ENCODE results near the gene TSPAN18. TPM values are rescaled to one million over a fixed set of nuclear protein-coding genes. Genes with fewer than 3 reads are reported as not detected.
A peak's percentile ranks its signal among the peaks of the same experiment; 100 is the strongest.

The TSPAN18 gene
- polyA plus RNA-seq, 1 experiment, result 0.98 TPM

GRCh38 chr11:44858796-44859527, 132.2 kb downstream of the TSPAN18 start:
- CTCF ChIA-PET, result interaction anchor here (0.6 kb wide), 1 partner anchor 302 kb away, joined by 8 read pairs; no protein-coding TSS in a partner anchor
- no peak overlapping the region for H3K4me3 ChIP-seq (ENCODE audit: low read depth, low read length)
- peaks cover 6% of the 10 kb centered on the region for H3K27me3 ChIP-seq (ENCODE audit: control insufficient read depth, insufficient read depth, low read length)
- TF ChIP-seq CTCF (IDR thresholded peaks at IDR 0.05; ENCODE audit: low read depth, low read length), result no peak
- no peak for DNase-seq (ENCODE audit: low read depth, low spot score)
- POLR2A ChIA-PET, result no interaction called here
- H3K9me3 ChIP-seq (ENCODE audit: control insufficient read depth, insufficient read depth, low read length), result peaks cover 2% of the 10 kb centered on the region; the same call in 1 of the 2 replicates
- H3K27ac ChIP-seq (ENCODE audit: low read depth, low read length), result no peak overlapping the region

DNA sequence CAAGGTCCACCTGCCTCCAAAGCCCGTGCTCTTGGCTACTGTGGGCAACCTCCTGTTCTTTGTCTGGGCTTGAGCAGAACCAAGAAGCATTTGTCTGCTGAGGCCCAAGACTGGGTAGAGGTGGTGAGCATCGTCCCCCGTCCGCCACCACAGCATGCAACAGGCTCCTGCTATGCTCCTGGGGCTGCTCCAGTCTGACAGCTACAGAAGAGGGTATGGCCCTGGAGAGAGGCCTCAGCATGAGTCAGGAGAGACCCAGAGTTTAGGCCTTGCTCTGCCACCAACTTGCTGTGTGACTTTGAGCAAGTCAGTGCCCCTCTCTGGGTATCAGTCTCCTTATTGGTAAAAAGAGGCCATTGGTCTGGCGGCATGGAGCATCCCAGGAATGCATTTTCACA, 132.8 kb downstream of the TSPAN18 start:
- H3K27me3 ChIP-seq (ENCODE audit: control insufficient read depth, insufficient read depth, low read length), result peaks cover 6% of the 10 kb centered on the region
- DNase-seq (ENCODE audit: low read depth, low spot score), result no peak
- POLR2A ChIA-PET, result no interaction called here
- peaks cover 2% of the 10 kb centered on the region; the same call in 1 of the 2 replicates for H3K9me3 ChIP-seq (ENCODE audit: control insufficient read depth, insufficient read depth, low read length)
- H3K27ac ChIP-seq (ENCODE audit: low read depth, low read length), result no peak overlapping the region
- TF ChIP-seq CTCF (IDR thresholded peaks at IDR 0.05; ENCODE audit: low read depth, low read length), result no peak
- CTCF ChIA-PET, result no interaction called here
- H3K4me3 ChIP-seq (ENCODE audit: low read depth, low read length), result no peak overlapping the region

GRCh38 chr11:44860346-44860745, 133.6 kb downstream of the TSPAN18 start:
- peaks cover 6% of the 10 kb centered on the region for H3K27me3 ChIP-seq (ENCODE audit: control insufficient read depth, insufficient read depth, low read length)
- no peak for DNase-seq (ENCODE audit: low read depth, low spot score)
- H3K27ac ChIP-seq (ENCODE audit: low read depth, low read length), result no peak overlapping the region
- ChIA-PET POLR2A (no interaction called here), CTCF (no interaction called here)
- H3K4me3 ChIP-seq (ENCODE audit: low read depth, low read length), result no peak overlapping the region
- no peak for TF ChIP-seq CTCF (IDR thresholded peaks at IDR 0.05; ENCODE audit: low read depth, low read length)
- H3K9me3 ChIP-seq (ENCODE audit: control insufficient read depth, insufficient read depth, low read length), result peaks cover 2% of the 10 kb centered on the region; the same call in 1 of the 2 replicates

DNA sequence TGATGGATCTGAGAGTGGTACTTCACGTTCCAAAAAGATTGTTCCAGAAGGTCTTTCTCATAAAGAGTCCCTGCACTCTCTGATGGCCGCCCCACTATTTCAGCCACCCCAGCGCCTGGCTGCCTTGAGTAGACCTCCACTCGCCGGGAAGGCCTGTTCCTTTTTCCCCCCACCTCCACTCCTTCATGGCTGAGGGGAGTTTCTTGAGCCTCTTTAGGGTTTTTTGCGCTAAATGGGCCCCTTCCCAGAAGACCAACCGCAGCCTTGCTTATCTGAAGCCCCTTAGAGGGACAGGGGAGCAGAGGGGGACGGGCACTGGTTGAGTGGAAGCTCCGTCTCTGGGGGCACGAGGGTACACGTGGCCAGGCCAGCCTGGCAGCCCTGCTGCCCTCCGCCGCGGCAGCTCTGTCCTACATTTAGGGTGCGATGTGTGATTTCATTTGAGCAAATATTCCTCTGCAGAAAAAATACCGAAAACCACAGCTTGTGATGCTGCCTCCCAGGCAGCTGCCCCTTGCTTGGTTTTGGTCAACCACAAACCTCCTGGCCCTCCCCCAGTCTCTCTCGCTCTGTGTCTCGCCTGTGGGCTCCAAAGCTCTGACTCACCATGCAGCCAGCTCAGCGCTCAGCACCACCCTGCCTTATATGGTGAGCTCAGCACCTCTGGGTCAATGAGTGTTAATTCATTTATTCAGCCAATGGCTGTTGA, 135.2 kb downstream of the TSPAN18 start:
- Histone ChIP-seq H3K4me3 (ENCODE audit: low read depth, low read length) (peak overlapping the region; percentile 29; the same call in 1 of the 2 replicates), H3K27ac (ENCODE audit: low read depth, low read length) (peak overlapping the region; percentile 99), H3K27me3 (ENCODE audit: control insufficient read depth, insufficient read depth, low read length) (peaks cover 11% of the 10 kb centered on the region), H3K9me3 (ENCODE audit: control insufficient read depth, insufficient read depth, low read length) (peaks cover 2% of the 10 kb centered on the region; the same call in 1 of the 2 replicates)
- POLR2A ChIA-PET, result interaction anchor here (0.7 to 1.7 kb wide), 11 partner anchors 8 to 101 kb away, joined by 3 to 10 read pairs (median 3); no protein-coding TSS in a partner anchor
- CTCF ChIA-PET, result interaction anchor here (0.6 to 1.0 kb wide), 3 partner anchors 31 to 244 kb away, joined by 3 read pairs; no protein-coding TSS in a partner anchor
- TF ChIP-seq CTCF (IDR thresholded peaks at IDR 0.05; ENCODE audit: low read depth, low read length), result no peak
- peak; percentile 98 for DNase-seq (ENCODE audit: low read depth, low spot score)
